Activated CD8-positive, alpha-beta memory T cell treated with anti-CD3 and anti-CD28 coated beads, Interleukin-2, amount 50 U/mL, for 4 hours (primary cell): ENCODE data around the gene CEMIP.

ENCODE experiments used
- DNase-seq: peaks from one replicate; pipeline ENCODE4 v3.0.0-alpha.2; 2020

CEMIP gene

GRCh38 chr15:80898040-80898439 is 118.9 kb downstream of the CEMIP start:
- DNase-seq: no peak

- DNase-seq: no peak
Observed at GRCh38 chr15:80902298-80902801, 123.2 kb downstream of the CEMIP start.

- DNase-seq: no peak
Observed at GRCh38 chr15:80904998-80905397, 125.8 kb downstream of the CEMIP start.

- DNase-seq: no peak
Observed at GRCh38 chr15:80906159-80906766, 127.1 kb downstream of the CEMIP start.

GRCh38 chr15:80911821-80912220 is 132.7 kb downstream of the CEMIP start:
- no peak for DNase-seq

GRCh38 chr15:80912673-80913072 is 133.5 kb downstream of the CEMIP start:
- DNase-seq: no peak

GRCh38 chr15:80913541-80913940 is 134.4 kb downstream of the CEMIP start:
- DNase-seq: no peak

- DNase-seq: no peak
Observed at GRCh38 chr15:80915472-80915871, 136.3 kb downstream of the CEMIP start.

GRCh38 chr15:80916056-80916455 is 136.9 kb downstream of the CEMIP start:
- no peak for DNase-seq

GRCh38 chr15:80918196-80918783 is 139.1 kb downstream of the CEMIP start:
- no peak for DNase-seq

- no peak for DNase-seq
Observed at GRCh38 chr15:80920271-80920699, 141.1 kb downstream of the CEMIP start.

- no peak for DNase-seq
Observed at GRCh38 chr15:80921736-80922410, 142.7 kb downstream of the CEMIP start.

GRCh38 chr15:80923668-80924067 is 144.5 kb downstream of the CEMIP start:
- DNase-seq: no peak

- DNase-seq: no peak
Observed at GRCh38 chr15:80924278-80924677, 145.1 kb downstream of the CEMIP start.

GRCh38 chr15:80925597-80926059 is 146.5 kb downstream of the CEMIP start:
- DNase-seq: no peak

- no peak for DNase-seq
Observed at GRCh38 chr15:80926126-80926525, 147.0 kb downstream of the CEMIP start.

GRCh38 chr15:80929225-80929624 is 150.1 kb downstream of the CEMIP start:
- no peak for DNase-seq

- no peak for DNase-seq
Observed at GRCh38 chr15:80929689-80930088, 150.5 kb downstream of the CEMIP start.

GRCh38 chr15:80931191-80931590 is 152.0 kb downstream of the CEMIP start:
- no peak for DNase-seq

- no peak for DNase-seq
Observed at GRCh38 chr15:80931721-80932512, 152.7 kb downstream of the CEMIP start.

GRCh38 chr15:80932513-80932815 is 153.3 kb downstream of the CEMIP start:
- DNase-seq: no peak

- no peak for DNase-seq
Observed at GRCh38 chr15:80932989-80933388, 153.8 kb downstream of the CEMIP start.

GRCh38 chr15:80934761-80935221 is 155.6 kb downstream of the CEMIP start:
- DNase-seq: no peak
